ENCODE measurements around the gene TFIP11.
"Not testable (repeated sequence)": the region's sequence is repeated elsewhere in the genome, so short reads cannot be mapped to it uniquely, and the experiment has no call there.

Gene TFIP11

DNA sequence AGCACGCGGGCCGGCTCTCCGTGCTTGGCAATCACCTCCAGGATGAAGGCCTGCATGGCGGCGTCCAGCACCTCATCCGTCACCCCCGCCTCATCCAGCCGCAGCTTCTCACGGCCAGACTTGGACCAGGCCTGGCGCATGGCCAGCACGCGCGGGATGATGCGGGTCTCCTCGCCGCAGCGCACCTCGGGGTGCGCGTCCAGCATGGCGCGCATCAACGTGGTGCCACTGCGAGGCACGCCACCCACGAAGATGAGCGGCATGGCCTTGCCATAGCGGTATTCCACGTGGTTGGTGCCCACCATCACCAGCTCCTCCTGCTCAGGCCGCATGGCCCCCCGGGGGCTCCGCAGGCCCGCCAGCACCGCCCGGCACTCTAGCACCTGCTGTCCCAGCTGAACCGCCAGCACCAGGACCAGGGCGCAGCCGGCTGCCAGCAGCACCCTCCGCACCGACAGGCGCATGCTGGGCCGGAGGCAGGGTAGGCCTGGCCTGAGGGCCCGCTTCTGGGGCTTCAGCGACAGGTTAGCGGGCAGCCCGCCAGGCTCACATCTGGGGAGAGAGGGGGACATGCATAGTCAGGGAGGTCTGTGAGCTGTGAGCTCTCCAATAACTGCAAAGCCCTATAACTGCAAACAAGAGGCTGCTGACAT lies 29.0 kb upstream of the TFIP11 start:
- DNase-seq (ENCODE audit: low read depth in 2 of 2), result no peak

DNA sequence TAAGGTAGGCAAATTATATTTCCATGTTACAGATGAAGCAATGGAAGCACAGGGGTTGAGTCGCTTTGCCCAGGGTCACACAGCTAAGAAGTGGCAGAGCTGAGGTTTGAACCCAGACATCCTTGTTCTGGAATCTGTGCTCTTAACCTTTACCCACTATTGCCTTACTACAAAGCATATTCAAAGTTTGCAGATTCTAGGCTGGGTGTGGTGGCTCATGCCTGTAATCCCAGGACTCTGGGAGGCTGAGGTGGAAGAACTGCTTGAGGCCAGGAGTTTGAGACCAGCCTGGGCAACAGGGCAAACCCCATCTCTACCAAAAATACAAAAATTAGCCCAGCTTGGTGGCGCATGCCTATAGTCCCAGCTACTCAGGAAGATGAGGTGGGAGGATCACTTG lies 27.8 kb upstream of the TFIP11 start:
- no peak for DNase-seq (ENCODE audit: low read depth in 2 of 2)

DNA sequence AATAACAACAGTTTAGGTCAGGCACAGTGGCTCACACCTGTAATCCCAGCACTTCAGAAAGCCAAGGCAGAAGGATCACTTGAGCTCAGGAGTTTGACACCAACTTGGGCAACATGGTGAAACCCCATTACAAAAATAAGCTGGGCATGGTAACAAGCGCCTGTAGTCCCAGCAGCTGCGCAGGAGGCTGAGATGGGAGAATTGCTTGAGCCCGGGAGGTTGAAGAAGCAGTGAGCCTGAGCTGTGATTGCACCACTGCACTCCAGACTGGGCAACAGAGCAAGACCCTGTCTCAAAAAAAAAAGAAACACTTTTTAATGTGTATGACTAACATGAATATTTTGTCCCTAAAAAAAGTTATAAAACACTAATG lies 24.5 kb upstream of the TFIP11 start:
- no peak for DNase-seq (ENCODE audit: low read depth in 2 of 2)

DNA sequence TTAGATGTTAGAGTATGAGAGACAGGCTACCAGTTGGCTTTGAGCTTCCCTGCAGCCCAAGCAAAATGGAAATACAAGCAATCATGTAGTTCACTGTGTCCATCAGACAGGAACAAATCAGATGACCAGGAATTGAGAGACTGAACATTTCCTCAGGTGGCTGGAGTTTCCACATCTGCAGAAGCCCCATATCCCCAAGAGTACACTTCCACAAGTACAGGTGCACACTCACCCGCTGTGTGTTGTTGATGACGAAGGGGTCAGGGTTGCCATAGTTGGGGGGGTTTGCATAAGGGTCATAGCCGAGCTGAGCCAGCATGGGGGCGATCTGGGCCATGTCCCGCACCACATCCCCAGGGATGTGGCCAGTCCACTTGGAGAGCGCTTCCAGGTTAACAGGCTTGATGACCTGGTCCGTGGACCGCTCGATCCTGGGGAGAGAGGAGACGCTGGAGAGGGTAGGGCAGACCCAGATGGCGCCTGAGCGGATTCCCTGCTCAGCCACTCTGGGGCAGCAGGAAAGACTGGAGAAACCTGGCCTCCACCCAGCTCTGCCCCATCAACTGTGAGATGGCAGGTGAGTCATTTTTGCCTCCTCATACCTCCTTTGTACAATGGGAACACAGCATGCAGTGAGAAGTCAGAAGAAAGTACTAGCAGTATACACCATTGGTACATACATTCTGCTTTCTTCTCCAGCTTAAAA lies 23.9 kb upstream of the TFIP11 start:
- DNase-seq (ENCODE audit: low read depth in 2 of 2), result no peak

DNA sequence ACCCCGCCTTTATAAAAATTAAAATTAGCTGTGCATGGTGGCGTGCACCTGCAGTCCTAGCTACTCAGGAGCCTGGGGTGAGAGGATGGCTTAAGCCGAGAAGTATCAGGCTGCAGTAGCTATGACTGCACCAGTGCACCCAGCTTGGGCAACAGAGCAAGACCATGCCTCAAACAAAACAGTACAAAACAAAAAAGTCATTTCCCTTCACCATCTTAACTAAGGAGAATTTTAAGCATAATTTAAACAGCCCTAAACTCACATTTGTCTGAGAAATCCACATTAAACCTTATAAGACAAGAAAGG lies 23.3 kb upstream of the TFIP11 start:
- no peak for DNase-seq (ENCODE audit: low read depth in 2 of 2)

DNA sequence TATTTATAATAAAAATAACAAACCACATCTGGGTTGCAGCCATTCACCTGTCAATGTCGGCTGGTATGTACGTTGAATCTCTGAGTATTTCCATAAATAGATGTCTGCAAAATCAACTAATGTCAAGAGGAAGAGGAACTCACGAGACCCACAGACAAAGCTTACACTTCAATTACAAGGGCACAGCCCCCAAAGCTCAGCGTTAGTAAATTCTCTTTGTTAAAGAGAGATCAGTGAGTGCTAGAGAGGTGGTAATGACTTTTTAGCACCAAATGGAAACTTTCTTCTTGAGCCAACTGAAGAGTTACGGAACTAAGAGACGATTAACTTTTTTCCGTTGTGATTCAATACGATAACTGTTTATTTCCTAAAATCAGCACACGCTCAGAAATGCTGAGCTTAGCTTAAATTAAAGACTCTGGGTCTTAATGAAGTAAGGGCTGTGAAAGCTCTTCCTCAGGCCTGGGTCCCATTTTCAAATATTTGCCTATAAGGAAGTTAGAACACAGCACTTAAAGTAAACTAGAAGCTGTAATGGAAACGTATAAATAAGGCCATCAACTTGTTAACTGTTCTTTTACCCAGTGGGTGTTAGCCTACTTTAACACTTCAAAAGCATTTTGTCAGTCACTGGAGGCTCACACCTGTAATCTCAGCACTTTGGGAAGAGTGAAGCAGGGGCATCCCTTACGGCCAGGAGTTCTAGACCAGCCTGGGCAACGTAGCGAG lies 22.8 kb upstream of the TFIP11 start:
- no peak for DNase-seq (ENCODE audit: low read depth in 2 of 2)

DNA sequence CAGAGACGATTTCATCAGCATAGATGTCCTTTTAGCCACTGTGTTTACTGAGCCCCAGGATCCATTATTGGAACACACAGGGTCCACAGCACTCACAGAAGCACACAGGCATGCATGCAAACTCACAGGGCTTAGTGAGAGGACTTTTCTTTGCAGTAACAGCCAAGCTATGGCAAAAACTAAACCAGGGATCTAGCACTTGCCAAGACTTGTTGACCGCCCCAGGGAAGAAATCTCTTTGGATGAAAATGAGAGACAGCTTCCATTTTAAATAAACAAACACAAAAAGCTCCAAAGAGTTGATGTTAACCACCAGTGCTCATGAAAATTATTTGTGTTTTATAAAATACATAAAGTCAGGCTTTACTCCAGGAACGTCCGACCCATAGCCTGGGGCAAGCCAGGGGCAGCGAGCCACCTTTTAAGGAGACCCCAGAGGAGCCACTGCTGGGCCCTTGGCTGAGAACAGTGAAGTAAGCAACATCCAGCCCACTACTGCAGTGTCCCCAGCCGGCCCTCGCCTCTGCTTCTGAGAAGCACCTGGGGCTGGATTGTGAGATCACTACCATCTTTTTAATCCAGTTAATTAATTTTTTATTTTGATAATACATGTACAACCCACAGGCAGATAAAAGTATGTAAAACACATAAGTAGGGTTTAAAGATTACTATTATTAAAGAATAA lies 22.0 kb upstream of the TFIP11 start:
- DNase-seq (ENCODE audit: low read depth in 2 of 2), result no peak

DNA sequence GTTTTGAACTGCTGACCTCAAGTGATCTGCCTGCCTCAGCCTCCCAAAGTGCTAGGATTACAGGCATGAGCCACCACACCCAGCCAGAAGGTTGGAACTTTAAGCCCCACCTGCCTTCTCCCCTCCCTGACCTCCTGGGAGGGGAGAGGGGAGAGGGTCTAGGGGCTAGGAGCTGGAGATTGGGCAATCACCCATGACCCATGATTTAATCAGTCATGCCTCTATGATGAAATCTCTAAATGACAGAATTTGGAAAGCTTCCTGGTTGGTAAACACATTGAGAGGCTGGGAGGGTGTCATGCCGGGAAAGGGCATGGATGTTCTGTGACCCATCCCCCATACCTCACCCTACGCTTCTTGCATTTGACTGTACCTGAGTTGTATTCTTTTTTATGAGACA lies 17.1 kb upstream of the TFIP11 start:
- DNase-seq (ENCODE audit: low read depth in 2 of 2), result no peak

DNA sequence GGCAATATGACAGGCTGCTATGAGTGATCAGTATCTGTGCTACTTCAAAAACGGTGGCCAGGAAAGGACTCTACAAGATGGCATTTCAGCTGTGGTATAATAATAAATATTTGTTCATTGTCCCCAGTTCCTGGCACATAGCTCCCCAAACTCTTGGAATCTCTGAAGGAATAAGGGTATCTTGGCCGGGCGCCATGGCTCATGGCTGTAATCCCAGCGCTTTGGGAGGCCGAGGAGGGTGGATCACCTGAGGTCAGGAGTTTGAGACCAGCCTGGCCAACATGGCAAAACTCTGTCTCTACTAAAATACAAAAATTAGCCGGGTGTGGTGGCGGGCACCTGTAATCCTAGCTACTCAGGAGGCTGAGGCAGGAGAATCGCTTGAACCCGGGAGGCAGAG lies 16.2 kb upstream of the TFIP11 start:
- DNase-seq (ENCODE audit: low read depth in 2 of 2), result not testable (repeated sequence)

DNA sequence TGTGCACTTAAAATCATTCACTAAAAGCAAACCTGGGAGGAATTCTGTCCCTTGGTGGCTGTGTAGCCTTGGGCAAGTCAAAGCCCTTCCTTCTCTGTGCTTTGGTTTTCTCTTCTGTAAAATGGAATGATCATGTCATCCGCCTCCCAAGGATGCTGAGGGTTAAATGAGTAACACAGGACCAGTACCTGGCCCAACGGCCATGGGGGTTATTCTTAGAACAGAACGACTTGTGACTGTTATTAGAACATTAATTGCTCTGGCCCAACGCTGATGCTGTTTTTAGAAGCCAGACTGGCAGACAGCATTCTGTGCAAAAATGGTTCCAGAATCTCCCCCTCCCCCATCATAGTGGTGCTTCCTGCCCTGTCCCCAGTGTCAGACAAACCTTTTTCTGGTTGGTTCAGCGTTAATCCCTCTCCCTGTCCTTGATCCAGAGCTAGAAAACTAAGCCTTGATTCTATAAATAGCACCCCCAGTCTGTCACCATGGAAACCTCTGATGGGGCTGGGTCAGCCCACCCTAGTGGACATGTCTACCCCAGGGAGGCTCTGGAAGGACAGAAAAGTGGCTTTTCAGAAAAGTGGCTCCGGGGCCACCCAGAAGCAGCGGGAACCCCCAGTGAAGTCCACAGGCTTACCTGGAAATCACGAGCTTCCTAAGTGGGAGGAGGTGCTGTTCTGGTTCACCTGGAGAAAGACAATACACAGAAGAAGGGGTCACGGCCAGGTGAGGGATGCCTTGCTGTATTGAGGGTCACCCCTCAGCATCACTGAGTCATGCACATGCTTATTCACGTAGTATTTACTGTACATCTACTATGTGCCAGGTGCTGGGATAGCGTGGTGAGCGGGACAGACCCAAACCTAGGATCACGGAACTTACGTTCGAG lies 15.5 kb upstream of the TFIP11 start:
- no peak for DNase-seq (ENCODE audit: low read depth in 2 of 2)

DNA sequence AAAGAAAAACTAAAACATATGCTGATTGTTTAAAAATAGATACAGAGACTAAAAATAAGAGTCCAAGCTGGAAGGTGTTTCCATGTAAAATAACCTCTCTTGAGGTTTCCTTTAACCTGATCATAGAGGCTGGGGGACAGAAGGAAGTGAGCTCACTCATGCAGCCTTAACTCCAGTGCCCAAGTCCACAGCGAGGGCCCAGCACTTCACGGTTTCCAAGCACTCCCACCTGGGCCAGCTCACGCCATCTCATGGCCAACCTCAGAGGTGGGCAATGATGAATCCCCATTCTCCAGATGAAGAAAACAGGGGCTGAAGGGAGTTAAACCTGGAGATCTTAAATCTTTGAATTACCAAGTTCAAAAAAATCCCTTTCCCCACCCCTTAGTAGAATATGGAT lies 14.9 kb upstream of the TFIP11 start:
- no peak for DNase-seq (ENCODE audit: low read depth in 2 of 2)

DNA sequence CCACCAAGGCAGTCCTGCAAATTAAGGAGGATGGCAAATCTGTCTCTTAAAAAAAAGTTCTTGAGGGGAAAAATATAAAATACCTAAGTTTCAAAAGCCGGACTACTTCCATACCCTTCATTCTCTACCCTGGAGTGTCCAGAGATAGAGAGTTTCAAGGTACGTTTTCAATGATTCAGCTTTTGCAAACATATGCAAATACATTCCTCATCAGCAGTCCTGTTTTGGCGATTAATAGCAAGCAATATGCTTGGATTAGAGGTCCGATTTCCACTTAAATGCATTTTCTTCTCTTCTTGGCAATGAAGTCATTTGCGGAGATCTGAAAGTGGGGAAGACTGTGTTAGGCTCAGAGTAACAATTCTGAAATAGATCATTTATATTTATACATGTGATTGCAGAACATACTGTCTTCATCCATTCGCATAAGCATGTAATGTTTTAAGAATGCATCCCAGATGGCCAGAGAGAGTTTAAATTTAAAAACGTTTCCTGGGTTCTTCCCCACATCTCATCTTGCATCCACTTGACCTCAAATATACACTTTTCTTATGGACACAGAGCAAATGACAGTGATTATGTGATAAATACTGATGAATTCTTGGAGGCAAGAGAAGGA lies 13.8 kb upstream of the TFIP11 start:
- DNase-seq (ENCODE audit: low read depth in 2 of 2), result no peak

DNA sequence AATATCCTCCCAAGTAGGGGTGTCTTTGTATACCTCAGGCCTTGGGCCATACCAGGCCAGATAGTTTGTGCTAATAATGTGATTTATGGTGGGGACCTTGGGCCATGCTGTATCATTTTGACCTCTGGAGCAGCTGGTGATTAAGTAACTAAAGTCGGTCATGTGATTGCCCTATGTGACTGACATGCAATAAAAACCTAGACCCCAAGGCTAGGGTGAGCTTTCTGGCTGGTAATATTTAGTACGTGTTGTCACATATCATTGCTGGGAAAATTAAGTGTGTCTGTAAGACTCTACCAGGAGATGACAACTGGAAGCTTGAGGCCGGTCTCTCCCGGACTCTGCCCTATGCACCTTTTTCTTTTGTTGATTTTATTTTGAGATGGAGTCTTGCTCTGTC lies 12.6 kb upstream of the TFIP11 start:
- no peak for DNase-seq (ENCODE audit: low read depth in 2 of 2)

DNA sequence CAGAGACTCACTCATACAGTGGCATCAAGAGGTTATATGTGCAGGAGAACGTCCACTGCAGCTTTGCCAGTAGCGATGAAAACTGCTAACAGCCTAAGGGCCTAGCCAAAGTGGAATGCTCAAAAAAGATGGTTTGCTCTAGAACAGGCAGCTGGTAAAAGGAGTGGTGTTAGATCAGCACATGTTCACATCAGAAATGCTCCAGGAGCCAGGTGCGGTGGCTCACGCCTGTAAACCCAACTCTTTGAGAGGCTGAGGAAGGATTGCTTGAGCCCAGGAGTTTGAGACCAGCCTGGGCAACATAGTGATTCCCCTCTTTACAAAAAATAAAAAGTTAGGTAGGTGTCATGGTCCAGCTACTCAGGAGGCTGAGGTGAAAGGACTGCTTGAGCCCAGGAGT lies 10.3 kb upstream of the TFIP11 start:
- no peak for DNase-seq (ENCODE audit: low read depth in 2 of 2)

DNA sequence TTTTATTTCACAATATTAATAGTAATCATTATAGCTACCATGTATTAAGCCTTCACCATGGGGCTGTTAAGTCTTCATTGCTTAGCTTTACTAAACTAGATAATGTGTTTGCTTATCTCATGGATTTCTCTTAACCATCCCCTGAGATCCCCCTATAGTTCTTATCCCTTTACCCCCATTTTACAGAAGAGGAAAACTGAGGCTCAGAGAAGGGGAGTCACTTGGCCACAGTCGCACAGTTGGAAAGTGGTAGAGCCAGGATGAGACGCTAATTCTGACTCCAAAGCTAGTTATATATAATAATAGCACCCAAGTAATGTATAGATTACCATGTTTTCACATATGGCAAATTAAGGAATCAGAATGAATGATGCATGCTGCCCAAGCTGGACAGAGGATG lies 9.7 kb upstream of the TFIP11 start:
- DNase-seq (ENCODE audit: low read depth in 2 of 2), result no peak

DNA sequence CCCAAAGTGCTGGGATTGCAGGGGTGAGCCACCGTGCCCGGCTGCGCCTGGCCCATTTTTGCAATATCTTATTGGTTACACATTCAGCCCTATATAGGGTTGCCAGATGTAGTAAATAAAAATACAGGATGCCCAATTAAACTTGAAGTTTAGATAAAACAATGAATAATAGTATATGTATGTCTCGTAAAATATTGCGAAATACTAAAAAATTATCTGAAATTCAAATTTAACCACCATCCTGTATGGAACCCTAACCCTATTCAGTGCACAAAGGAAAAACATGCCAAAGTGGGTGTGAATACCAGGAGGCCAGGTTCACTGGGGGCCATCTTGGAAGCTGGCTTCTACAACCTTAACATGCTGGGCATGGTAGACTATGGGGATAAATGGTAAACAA lies 5.2 kb upstream of the TFIP11 start:
- DNase-seq (ENCODE audit: low read depth in 2 of 2), result no peak

DNA sequence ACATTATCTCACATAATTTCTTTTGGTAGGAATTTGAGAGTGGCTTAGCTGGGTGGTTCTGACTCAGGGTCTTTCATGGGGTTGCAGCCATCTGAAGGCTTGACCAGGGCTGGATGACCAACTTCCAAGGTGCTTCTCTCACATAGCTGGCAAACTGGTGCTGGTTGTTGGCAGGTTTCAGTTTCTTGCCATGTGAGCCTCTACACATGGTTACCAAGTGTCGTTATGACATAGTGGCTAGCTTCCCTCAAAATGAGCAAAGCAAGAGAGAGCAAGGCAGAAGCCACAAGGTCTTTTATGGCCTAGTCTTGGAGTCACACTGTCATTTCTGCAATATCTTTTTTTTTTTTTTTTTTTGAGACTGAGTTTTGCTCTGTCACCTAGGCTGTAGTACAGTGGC lies 4.2 kb upstream of the TFIP11 start:
- DNase-seq (ENCODE audit: low read depth in 2 of 2), result no peak

DNA sequence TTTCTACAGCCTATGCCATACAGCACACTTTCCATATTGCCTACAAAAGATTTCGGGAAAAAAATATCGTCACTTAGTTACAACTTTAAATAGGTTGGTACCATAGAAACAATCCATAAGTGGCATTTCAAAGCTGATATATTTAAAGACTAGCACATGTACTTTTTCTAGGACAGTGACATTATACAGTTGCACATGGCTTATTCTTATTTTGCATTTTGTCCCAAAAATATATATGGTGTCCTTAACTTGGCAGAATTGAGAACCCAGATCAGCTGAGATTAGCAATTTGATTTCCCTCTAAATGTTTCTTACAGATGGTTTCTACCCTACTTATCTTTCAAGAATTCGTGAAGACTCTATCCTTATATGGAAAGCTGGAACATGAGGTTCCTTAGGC lies 3.7 kb upstream of the TFIP11 start:
- no peak for DNase-seq (ENCODE audit: low read depth in 2 of 2)

DNA sequence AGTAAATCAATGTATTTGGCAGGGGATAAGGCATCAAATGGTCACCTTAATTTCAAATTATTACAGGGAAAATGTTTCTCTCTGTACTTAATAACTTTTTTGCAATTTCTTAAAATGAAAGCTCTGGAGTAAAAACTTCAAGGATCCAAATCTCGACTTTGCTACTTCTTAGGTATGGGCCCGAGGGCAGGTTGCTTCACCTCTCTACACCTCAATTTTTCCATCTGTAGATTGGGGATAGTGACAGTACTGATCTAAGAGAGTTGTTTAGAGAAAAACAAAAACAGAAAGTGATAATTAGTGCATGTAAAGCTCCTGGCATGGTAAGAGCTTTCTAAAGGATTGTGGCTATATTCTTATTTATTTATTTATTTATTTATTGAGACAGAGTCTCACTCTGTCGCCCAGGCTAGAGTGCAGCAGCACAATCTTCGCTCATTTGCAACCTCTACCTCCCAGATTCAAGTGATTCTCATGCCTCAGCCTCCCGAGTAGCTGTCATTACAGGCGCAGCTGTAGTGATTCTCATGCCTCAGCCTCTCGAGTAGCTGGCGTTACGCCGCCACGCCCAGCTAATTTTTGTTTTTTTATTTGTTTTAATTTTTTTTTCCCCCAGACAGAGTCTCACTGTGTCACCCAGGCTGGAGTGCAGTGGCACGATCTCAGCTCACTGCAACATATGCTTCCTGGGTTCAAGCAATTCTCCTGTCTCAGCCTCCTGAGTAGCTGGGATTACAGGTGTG lies 2.3 kb upstream of the TFIP11 start:
- DNase-seq (ENCODE audit: low read depth in 2 of 2), result no peak

DNA sequence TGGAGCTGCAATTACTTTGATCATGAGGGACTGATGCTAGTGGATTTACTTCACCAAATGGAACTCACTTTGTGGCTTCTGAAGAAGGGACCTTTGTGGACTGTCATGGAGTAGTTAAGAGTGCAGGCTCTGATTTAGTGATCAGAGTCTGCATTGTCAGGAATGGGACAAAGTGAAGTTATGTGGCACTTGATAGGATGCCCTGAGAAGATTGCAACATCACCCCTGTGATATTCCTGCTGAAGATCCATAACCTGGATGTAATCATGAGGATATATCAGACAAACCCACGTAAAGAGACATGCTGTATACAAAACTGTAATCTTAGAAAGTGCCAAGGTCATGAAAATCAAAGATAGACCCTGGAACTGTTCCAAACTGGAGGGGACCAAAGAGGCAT lies 1.6 kb upstream of the TFIP11 start:
- DNase-seq (ENCODE audit: low read depth in 2 of 2), result no peak

DNA sequence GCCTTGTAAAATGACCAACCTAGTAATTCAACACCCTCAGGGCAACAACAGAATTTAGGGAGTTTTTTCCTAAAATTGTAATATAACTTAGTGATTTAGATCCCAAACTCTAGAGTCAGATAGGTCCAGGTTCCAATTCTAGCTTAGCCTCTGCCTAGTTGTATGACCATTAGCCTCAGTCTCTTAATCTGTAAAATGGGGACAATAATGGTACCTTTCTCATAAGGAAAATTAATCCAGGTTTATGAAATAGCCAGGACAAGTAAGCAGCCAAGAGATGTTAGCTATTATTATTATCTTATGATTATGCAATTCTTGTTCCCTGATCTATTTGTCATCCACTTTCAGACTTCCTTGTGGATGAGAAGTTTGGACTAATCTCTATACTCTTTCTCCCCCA lies 4.1 kb downstream of the TFIP11 start:
- no peak for DNase-seq (ENCODE audit: low read depth in 2 of 2)
